Endothelial cell of umbilical vein (primary cell): ENCODE data around the gene PCNX4. TPM values are rescaled to one million over a fixed set of nuclear protein-coding genes. Genes with fewer than 3 reads are reported as not detected.
"Not testable (repeated sequence)": the region's sequence is repeated elsewhere in the genome, so short reads cannot be mapped to it uniquely, and the experiment has no call there.

Experiments
- BruUV-seq: library from RNA; stranded (reverse); fragments of 400-500 nt; replicated peaks from 2 replicates; lab custom pipeline; 2021; lab: Mats Ljungman, UMichigan
- CTCF ChIA-PET: fragments of 300-600, 350-600 bp; sonication (Branson Sonifier 250); formaldehyde crosslinking; loops from one replicate; lab custom pipeline; 2021; ENCODE audit warnings: antibody characterized with exemption, inconsistent platforms; lab: Charles Lee
- POLR2A ChIA-PET: fragments of 300-600, 350-600 bp; sonication (Branson Sonifier 250); formaldehyde crosslinking; loops from one replicate; lab custom pipeline; 2021; ENCODE audit warnings: antibody characterized with exemption, inconsistent platforms; lab: Charles Lee
- DNase-seq: peaks from one replicate; pipeline ENCODE4 v3.0.0-alpha.2; 2011; ENCODE audit warnings: low read depth, low spot score
- FAIRE-seq: peaks from 2 replicates; lab custom pipeline; 2011; peaks lifted over from hg19 to GRCh38; lab: Jason Lieb, UNC
- H2AFZ ChIP-seq: 2 replicates; pipeline ENCODE4 v1.6.0; 2012; ENCODE audit warnings: low read depth, low read length, control low read depth, inconsistent platforms
- H3K27ac ChIP-seq: 2 replicates; pipeline ENCODE4 v1.5.1; 2011; ENCODE audit warnings: low read depth, mild to moderate bottlenecking, control low read depth, low read length, moderate library complexity; ENCODE audit not compliant: insufficient read depth
- H3K27me3 ChIP-seq, 2 experiments: 2 replicates each; pipeline versions ENCODE4 v1.6.0 to v1.6.1; 2011; ENCODE audit warnings: low read length in 2 of 2, mixed read lengths in 1 of 2; ENCODE audit not compliant: control insufficient read depth in 2 of 2, insufficient read depth in 2 of 2
- H3K36me3 ChIP-seq, 2 experiments: 2 replicates in 1 of 2; 3 replicates in 1 of 2; pipeline ENCODE4 v1.5.1; 2011; ENCODE audit warnings: low read length in 2 of 2, mild to moderate bottlenecking in 1 of 2, moderate library complexity in 1 of 2; ENCODE audit not compliant: control insufficient read depth in 2 of 2, insufficient read depth in 2 of 2; ENCODE audit errors: extremely low read depth in 1 of 2
- H3K4me1 ChIP-seq: 3 replicates; pipeline ENCODE4 v1.5.1; 2011; ENCODE audit warnings: mild to moderate bottlenecking, low read length; ENCODE audit not compliant: control insufficient read depth, insufficient read depth; ENCODE audit errors: extremely low read depth
- H3K4me2 ChIP-seq: 2 replicates; pipeline ENCODE4 v1.6.1; 2011; ENCODE audit warnings: low read length, control low read depth, mixed read lengths; ENCODE audit not compliant: insufficient read depth
- H3K4me3 ChIP-seq, 3 experiments: fragments of 200-600 bp in 1 of 3; sonication (generic), shearing (Covaris generic) in 1 of 3; replicated peaks in 1 of 3; 2 replicates each; pipeline ENCODE4 v1.5.1; 2011 to 2016; ENCODE audit warnings: control low read depth in 3 of 3, low read length in 3 of 3, mild to moderate bottlenecking in 2 of 3, inconsistent platforms in 1 of 3, low read depth in 1 of 3, moderate library complexity in 1 of 3; ENCODE audit not compliant: insufficient read depth in 1 of 3
- H3K79me2 ChIP-seq: 2 replicates; pipeline ENCODE4 v1.6.0; 2012; ENCODE audit warnings: low read length, inconsistent platforms; ENCODE audit not compliant: control insufficient read depth, insufficient read depth
- H3K9ac ChIP-seq: replicated peaks from 2 replicates; pipeline ENCODE3; 2011; ENCODE audit warnings: low read length, control low read depth; ENCODE audit not compliant: insufficient read depth; ENCODE audit errors: extremely low read depth
- H3K9me1 ChIP-seq: replicated peaks from 3 replicates; pipeline ENCODE4 v1.6.0; 2011; ENCODE audit warnings: mild to moderate bottlenecking, low read length; ENCODE audit not compliant: control insufficient read depth, insufficient read depth; ENCODE audit errors: extremely low read depth
- H3K9me3 ChIP-seq: replicated peaks from 2 replicates; pipeline ENCODE4 v1.5.1; 2012; ENCODE audit warnings: low read length, inconsistent platforms; ENCODE audit not compliant: control insufficient read depth, insufficient read depth
- H4K20me1 ChIP-seq: replicated peaks from 2 replicates; pipeline ENCODE3; 2011; ENCODE audit warnings: mild to moderate bottlenecking, low read length; ENCODE audit not compliant: control insufficient read depth, insufficient read depth; ENCODE audit errors: extremely low read depth
- CTCF ChIP-seq, 2 donors: IDR thresholded peaks; 1 replicate in 1 of 2; 2 replicates in 1 of 2; pipeline ENCODE4 v1.5.1; 2011; ENCODE audit warnings: low read length in 2 of 2, mild to moderate bottlenecking in 2 of 2, moderate library complexity in 2 of 2, control low read depth in 1 of 2, inconsistent platforms in 1 of 2, low read depth in 1 of 2; ENCODE audit not compliant: insufficient read depth in 1 of 2; ENCODE audit errors: extremely low read depth in 1 of 2
- EZH2 ChIP-seq: IDR thresholded peaks from 2 replicates; pipeline ENCODE4 v1.6.1; 2012; ENCODE audit warnings: borderline replicate concordance, low read depth, mild to moderate bottlenecking, moderate library complexity, low read length, inconsistent platforms; ENCODE audit not compliant: severe bottlenecking
- POLR2AphosphoS5 ChIP-seq: IDR thresholded peaks from 2 replicates; pipeline ENCODE4 v1.6.1; 2012; ENCODE audit warnings: low read depth, mild to moderate bottlenecking, control low read depth, low read length, moderate library complexity; ENCODE audit not compliant: insufficient read depth
- dilution Hi-C: fragments of 300-500 bp; cut with MboI; formaldehyde crosslinking; loops from one replicate; pipeline ENCODE4 v1.15.0; 2019; ENCODE audit warnings: low sequenced_read_pairs; ENCODE audit not compliant: extremely low pct_ligation_motif_present
- intact Hi-C: fragments of 100-400 bp; cut with micrococcal nuclease; formaldehyde crosslinking; loops from one replicate; pipeline ENCODE4 v1.10.0; 2022
- polyA plus RNA-seq, 4 experiments: library from polyadenylated mRNA; depleted of rRNA in 3 of 4; stranded (reverse) in 3 of 4; unstranded in 1 of 4; fragments of >200 nt; gene quantifications; 2 replicates each; pipeline versions ENCODE4 v1.2.1 to v1.2.3, GENCODE V29; 2011 to 2012; ENCODE audit warnings: missing spikeins in 1 of 4
- total RNA-seq: library from RNA; stranded (reverse); gene quantifications from 2 replicates; pipeline ENCODE4 v1.2.3, GENCODE V29; 2021

PCNX4 gene
- total and polyA plus RNA-seq, 2 donors (not counting 3 experiments of a cell fraction or from before 2014, with no cell fraction given), result 35.5 to 51.6 TPM

GRCh38 chr14:60097974-60098373 lies 6.3 kb downstream of the PCNX4 start:
- peaks cover 17% of the 10 kb centered on the region for H3K4me1 ChIP-seq
- peaks cover 92% of the 10 kb centered on the region for H3K79me2 ChIP-seq
- H3K9ac ChIP-seq, result no peak overlapping the region
- no peaks in the 10 kb centered on the region for H3K9me3 ChIP-seq
- H3K27me3 ChIP-seq, result no peaks in the 10 kb centered on the region
- peaks cover 0 to 5% of the 10 kb centered on the region in 2 experiments for H3K36me3 ChIP-seq
- H3K27ac ChIP-seq, result no peak overlapping the region
- ChIA-PET CTCF (no interaction called here), POLR2A (no interaction called here)
- intact Hi-C loops, result no loop called here
- TF ChIP-seq CTCF (IDR thresholded peaks at IDR 0.05; ENCODE audit: extremely low read depth in 1 of 2, insufficient read depth in 1 of 2, low read depth in 1 of 2, low read length in 2 of 2) (no peak), EZH2 (no peak), POLR2AphosphoS5 (no peak)
- H3K4me2 ChIP-seq, result no peak overlapping the region
- no peak overlapping the region for H2AFZ ChIP-seq
- dilution Hi-C loops, result no loop called here
- no peak for DNase-seq
- H4K20me1 ChIP-seq, result peaks cover 2% of the 10 kb centered on the region
- H3K9me1 ChIP-seq, result no peaks in the 10 kb centered on the region
- no TSS peak for BruUV-seq
- H3K4me3 ChIP-seq, result no peak overlapping the region
- FAIRE-seq, result no peak

- H4K20me1 ChIP-seq, H3K9me3 ChIP-seq, H3K27ac ChIP-seq, H3K9me1 ChIP-seq, H2AFZ ChIP-seq, H3K9ac ChIP-seq, DNase-seq, FAIRE-seq, CTCF ChIA-PET, H3K27me3 ChIP-seq, H3K4me1 ChIP-seq, BruUV-seq, dilution Hi-C loops, H3K4me2 ChIP-seq, H3K36me3 ChIP-seq, H3K4me3 ChIP-seq, POLR2A ChIA-PET, intact Hi-C loops: not testable (repeated sequence)
- H3K79me2 ChIP-seq, result peaks cover 90% of the 10 kb centered on the region
Observed at GRCh38 chr14:60099855-60100254, 8.1 kb downstream of the PCNX4 start.
